K562 (cell line): ENCODE data around the gene PTGER3. TPM values are rescaled to one million over a fixed set of nuclear protein-coding genes. Genes with fewer than 3 reads are reported as not detected.

Source experiments
- ATAC-seq: fragments of 200-7000 bp; cut with Tn5 transposase; 3 replicates; pipeline ENCODE4 v1.9.1; 2020; ENCODE audit warnings: moderate library complexity
- BruUV-seq: library from RNA; stranded (reverse); fragments of 400-500 nt; replicated peaks from 2 replicates; lab custom pipeline; 2021; lab: Mats Ljungman, UMichigan
- CTCF ChIA-PET: fragments of 300-600 bp; formaldehyde crosslinking; extraction: SDS; loops from one replicate; lab custom pipeline; 2021; ENCODE audit warnings: low intra/inter-chr PET ratio; lab: Yijun Ruan, JAX
- POLR2A ChIA-PET: fragments of 300-600, 350-650 bp; sonication (Branson Sonifier 250); formaldehyde crosslinking; extraction: SDS; loops from one replicate; lab custom pipeline; 2021; ENCODE audit warnings: antibody characterized with exemption, inconsistent platforms; lab: Yijun Ruan, JAX
- DNase-seq, 4 experiments: peaks; one replicate each; pipeline versions ENCODE4 v3.0.0 to v3.0.0-alpha.2; 2011 to 2018; ENCODE audit warnings: low spot score in 3 of 4, mixed read lengths in 3 of 4; ENCODE audit errors: extremely low read depth in 1 of 4
- FAIRE-seq: peaks from 2 replicates; lab custom pipeline; 2011; peaks lifted over from hg19 to GRCh38; lab: Jason Lieb, UNC
- H2AFZ ChIP-seq: 2 replicates; pipeline ENCODE4 v1.6.0; 2011; ENCODE audit warnings: low read depth, low read length, control low read depth, inconsistent platforms
- H3K27ac ChIP-seq: fragments of 200-600 bp; 3 replicates; pipeline ENCODE4 v1.8.0; 2011; ENCODE audit warnings: low read depth, mild to moderate bottlenecking, control low read depth, inconsistent platforms, low read length, moderate library complexity, mixed read lengths; ENCODE audit errors: extremely low read depth
- H3K27me3 ChIP-seq, 2 experiments: fragments of 300-600 bp in 1 of 2; 2 replicates in 1 of 2; 3 replicates in 1 of 2; pipeline versions ENCODE4 v1.6.0 to v1.8.0; 2011; ENCODE audit warnings: inconsistent platforms in 2 of 2, low read length in 2 of 2, mild to moderate bottlenecking in 1 of 2, mixed read lengths in 1 of 2, moderate library complexity in 1 of 2; ENCODE audit not compliant: control insufficient read depth in 2 of 2, insufficient read depth in 2 of 2
- H3K36me3 ChIP-seq: fragments of 300-600 bp; 3 replicates; pipeline ENCODE4 v1.8.0; 2011; ENCODE audit warnings: mild to moderate bottlenecking, low read length, inconsistent platforms; ENCODE audit not compliant: control insufficient read depth, insufficient read depth
- H3K4me1 ChIP-seq, 2 experiments: fragments of 200-600 bp in 1 of 2; replicated peaks in 1 of 2; 2 replicates in 1 of 2; 3 replicates in 1 of 2; pipeline versions ENCODE4 v1.5.1 to v1.8.0; 2011; ENCODE audit warnings: inconsistent platforms in 2 of 2, low read length in 2 of 2, mild to moderate bottlenecking in 1 of 2, mixed read lengths in 1 of 2, moderate library complexity in 1 of 2; ENCODE audit not compliant: control insufficient read depth in 2 of 2, insufficient read depth in 2 of 2
- H3K4me2 ChIP-seq: 2 replicates; pipeline ENCODE4 v1.6.1; 2011; ENCODE audit warnings: low read length, control low read depth, inconsistent platforms, mixed read lengths; ENCODE audit not compliant: insufficient read depth
- H3K4me3 ChIP-seq: fragments of 200-600 bp; sonication (generic), shearing (Covaris generic); 2 replicates; pipeline ENCODE4 v1.5.1; 2016; ENCODE audit warnings: control low read depth, inconsistent platforms
- H3K79me2 ChIP-seq: fragments of 200-600 bp; 3 replicates; pipeline ENCODE4 v1.8.0; 2011; ENCODE audit warnings: low read length, inconsistent platforms; ENCODE audit not compliant: control insufficient read depth, insufficient read depth
- H3K9ac ChIP-seq, 2 experiments: 2 replicates each; pipeline versions ENCODE4 v1.6.0 to v1.6.1; 2011; ENCODE audit warnings: low read depth in 2 of 2, low read length in 2 of 2, control low read depth in 1 of 2, inconsistent platforms in 1 of 2, mild to moderate bottlenecking in 1 of 2, mixed read lengths in 1 of 2; ENCODE audit not compliant: insufficient read depth in 1 of 2
- H3K9me1 ChIP-seq: one replicate; pipeline ENCODE4 v1.6.0; 2011; ENCODE audit warnings: inconsistent platforms, mild to moderate bottlenecking, low read length, moderate library complexity; ENCODE audit not compliant: control insufficient read depth, insufficient read depth
- H3K9me3 ChIP-seq: replicated peaks from 2 replicates; pipeline ENCODE4 v1.5.1; 2011; ENCODE audit warnings: low read depth, low read length, inconsistent platforms; ENCODE audit not compliant: control insufficient read depth, insufficient read depth
- H4K20me1 ChIP-seq: replicated peaks from 2 replicates; pipeline ENCODE4 v1.6.1; 2011; ENCODE audit warnings: low read length, inconsistent platforms, mixed read lengths; ENCODE audit not compliant: control insufficient read depth, insufficient read depth
- BCOR ChIP-seq: fragments of 450-650 bp; IDR thresholded peaks from 2 replicates; pipeline ENCODE4 v1.6.1; 2016
- HDAC8 ChIP-seq: fragments of 450-650 bp; IDR thresholded peaks from 2 replicates; pipeline ENCODE4 v1.6.1; 2016; ENCODE audit warnings: mild to moderate bottlenecking, missing genetic modification characterization, moderate library complexity, missing compliant biosample characterization
- NRF1 ChIP-seq, 2 experiments: fragments of 450-650 bp; IDR thresholded peaks in 1 of 2; conservative IDR thresholded peaks in 1 of 2; 2 replicates each; pipeline ENCODE4 v1.6.1; 2014; ENCODE audit warnings: mild to moderate bottlenecking in 2 of 2
- PCBP2 ChIP-seq: fragments of 200-400 bp; formaldehyde crosslinking; IDR thresholded peaks from 2 replicates; pipeline ENCODE4 v1.6.1; 2018; ENCODE audit warnings: low read length, low read depth, mild to moderate bottlenecking, moderate library complexity; ENCODE audit not compliant: poor library complexity, severe bottlenecking
- PHF21A ChIP-seq: fragments of 450-650 bp; IDR thresholded peaks from 2 replicates; pipeline ENCODE4 v1.6.1; 2017; ENCODE audit warnings: low read depth, borderline replicate concordance
- TCFL5 ChIP-seq: fragments of 250-450 bp; sonication (Bioruptor Pico); conservative IDR thresholded peaks from 2 replicates; pipeline ENCODE4 v1.6.1; 2021; ENCODE audit warnings: mild to moderate bottlenecking, moderate library complexity, matching md5 sums
- TEAD2 ChIP-seq: fragments of 450-650 bp; IDR thresholded peaks from 2 replicates; pipeline ENCODE4 v1.6.1; 2016; ENCODE audit warnings: missing genetic modification characterization, control low read depth, missing compliant biosample characterization
- THRAP3 ChIP-seq: fragments of 450-650 bp; IDR thresholded peaks from 2 replicates; pipeline ENCODE4 v1.6.1; 2016; ENCODE audit warnings: mild to moderate bottlenecking, inconsistent platforms, borderline replicate concordance
- ZNF143 ChIP-seq: sonication (generic); formaldehyde crosslinking; IDR thresholded peaks from 2 replicates; pipeline ENCODE4 v1.9.0; 2022; ENCODE audit warnings: mild to moderate bottlenecking, missing genetic modification reagents
- WGBS: fragments of 100-300 bp; shearing (Covaris generic); methylation state at CpG from one replicate; pipeline ENCODE4 v1.1.6; 2016; ENCODE audit warnings: low coverage, mixed read lengths; ENCODE audit not compliant: insufficient coverage; ENCODE audit errors: missing lambda C conversion rate; 5-methylcytosine and 5-hydroxymethylcytosine counted together
- in situ Hi-C: fragments of 300-500 bp; cut with MboI; formaldehyde crosslinking; loops from 4 replicates; pipeline ENCODE4 v1.15.0; 2018; ENCODE audit warnings: inconsistent platforms, mixed read lengths
- intact Hi-C: fragments of 100-400 bp; cut with micrococcal nuclease; formaldehyde crosslinking; loops from 2 replicates; pipeline ENCODE4 v1.14.2; 2022
- polyA plus RNA-seq, 8 experiments: library from polyadenylated mRNA; depleted of rRNA in 4 of 8; stranded (reverse) in 5 of 8; unstranded in 3 of 8; fragments of >200 nt; fragmentation: Nextera tagmentation in 2 of 8; fragmentation: Illumina TruSeq in 1 of 8; extraction: Ambion mirVana in 2 of 8; extraction: Trizol in 1 of 8; gene quantifications; 2 replicates each; pipeline versions ENCODE4 v1.2.1 to v1.2.3, GENCODE V29; 2011 to 2014; ENCODE audit warnings: inconsistent platforms in 1 of 8, missing spikeins in 1 of 8
- total RNA-seq, 7 experiments: library from RNA; depleted of rRNA in 6 of 7; stranded (reverse); fragments of >200 nt in 6 of 7; fragmentation: Illumina TruSeq in 2 of 7; extraction: Trizol in 2 of 7; gene quantifications; 2 replicates each; pipeline versions ENCODE4 v1.2.1 to v1.2.3, GENCODE V29; 2011 to 2021; ENCODE audit warnings: low replicate concordance in 1 of 7
- TF ChIP-seq, protein P1 (sequence below): fragments of 200-800 bp; sonication (Bioruptor generic); IDR thresholded peaks from 2 replicates; pipeline ENCODE4 v1.6.1; 2016; ENCODE audit warnings: missing genetic modification characterization, missing compliant biosample characterization
- TF ChIP-seq, protein P2 (sequence below), 2 experiments: fragments of 200-800 bp in 1 of 2; sonication (Bioruptor generic) in 1 of 2; sonication (generic) in 1 of 2; formaldehyde crosslinking in 1 of 2; IDR thresholded peaks in 1 of 2; conservative IDR thresholded peaks in 1 of 2; 2 replicates each; pipeline versions ENCODE4 v1.5.0 to v1.6.1; 2016 to 2020; ENCODE audit warnings: missing compliant biosample characterization in 1 of 2, missing genetic modification characterization in 1 of 2, missing genetic modification reagents in 1 of 2

PTGER3 gene
- total and polyA plus RNA-seq, 9 of the 15 experiments (the other 6 are each of a cell fraction or from before 2014, with no cell fraction given) = 3.8 to 28.5 (median 14.2) TPM

DNA sequence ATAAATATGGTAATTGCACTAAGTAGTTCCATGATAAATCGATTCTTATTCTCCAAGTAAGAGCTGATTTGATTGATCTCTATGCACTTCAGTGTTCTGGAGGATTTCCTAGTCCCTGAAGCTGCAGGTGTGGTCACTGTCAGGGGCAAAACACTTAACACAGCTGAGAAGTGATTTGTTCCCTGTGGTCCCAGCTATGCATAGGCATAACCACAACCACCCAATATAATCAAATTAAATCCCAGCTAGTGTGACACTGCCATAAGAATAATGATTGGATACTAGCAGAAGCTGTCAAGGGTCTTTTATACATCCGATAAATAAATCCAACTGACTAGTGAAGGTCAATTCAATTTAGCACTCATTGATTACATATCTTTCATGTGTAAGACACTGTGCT is 60.1 kb downstream of the PTGER3 start:
- no peak overlapping the region for H3K4me2 ChIP-seq
- no peak overlapping the region for H2AFZ ChIP-seq
- no peaks in the 10 kb centered on the region; the same call in 2 of the 3 replicates for H3K79me2 ChIP-seq
- TF ChIP-seq HDAC8 (tag) (no peak), PCBP2 (no peak), THRAP3 (no peak), PHF21A (no peak), ZNF143 (CRISPR knock-in tag) (no peak), TEAD2 (tag) (no peak), TCFL5 (CRISPR knock-in tag) (no peak), BCOR (no peak), NRF1 (conservative IDR thresholded peaks at IDR 0.05 in 1 of 2, IDR thresholded peaks at IDR 0.05 in 1 of 2) (no peak)
- TF ChIP-seq, protein P1, sequence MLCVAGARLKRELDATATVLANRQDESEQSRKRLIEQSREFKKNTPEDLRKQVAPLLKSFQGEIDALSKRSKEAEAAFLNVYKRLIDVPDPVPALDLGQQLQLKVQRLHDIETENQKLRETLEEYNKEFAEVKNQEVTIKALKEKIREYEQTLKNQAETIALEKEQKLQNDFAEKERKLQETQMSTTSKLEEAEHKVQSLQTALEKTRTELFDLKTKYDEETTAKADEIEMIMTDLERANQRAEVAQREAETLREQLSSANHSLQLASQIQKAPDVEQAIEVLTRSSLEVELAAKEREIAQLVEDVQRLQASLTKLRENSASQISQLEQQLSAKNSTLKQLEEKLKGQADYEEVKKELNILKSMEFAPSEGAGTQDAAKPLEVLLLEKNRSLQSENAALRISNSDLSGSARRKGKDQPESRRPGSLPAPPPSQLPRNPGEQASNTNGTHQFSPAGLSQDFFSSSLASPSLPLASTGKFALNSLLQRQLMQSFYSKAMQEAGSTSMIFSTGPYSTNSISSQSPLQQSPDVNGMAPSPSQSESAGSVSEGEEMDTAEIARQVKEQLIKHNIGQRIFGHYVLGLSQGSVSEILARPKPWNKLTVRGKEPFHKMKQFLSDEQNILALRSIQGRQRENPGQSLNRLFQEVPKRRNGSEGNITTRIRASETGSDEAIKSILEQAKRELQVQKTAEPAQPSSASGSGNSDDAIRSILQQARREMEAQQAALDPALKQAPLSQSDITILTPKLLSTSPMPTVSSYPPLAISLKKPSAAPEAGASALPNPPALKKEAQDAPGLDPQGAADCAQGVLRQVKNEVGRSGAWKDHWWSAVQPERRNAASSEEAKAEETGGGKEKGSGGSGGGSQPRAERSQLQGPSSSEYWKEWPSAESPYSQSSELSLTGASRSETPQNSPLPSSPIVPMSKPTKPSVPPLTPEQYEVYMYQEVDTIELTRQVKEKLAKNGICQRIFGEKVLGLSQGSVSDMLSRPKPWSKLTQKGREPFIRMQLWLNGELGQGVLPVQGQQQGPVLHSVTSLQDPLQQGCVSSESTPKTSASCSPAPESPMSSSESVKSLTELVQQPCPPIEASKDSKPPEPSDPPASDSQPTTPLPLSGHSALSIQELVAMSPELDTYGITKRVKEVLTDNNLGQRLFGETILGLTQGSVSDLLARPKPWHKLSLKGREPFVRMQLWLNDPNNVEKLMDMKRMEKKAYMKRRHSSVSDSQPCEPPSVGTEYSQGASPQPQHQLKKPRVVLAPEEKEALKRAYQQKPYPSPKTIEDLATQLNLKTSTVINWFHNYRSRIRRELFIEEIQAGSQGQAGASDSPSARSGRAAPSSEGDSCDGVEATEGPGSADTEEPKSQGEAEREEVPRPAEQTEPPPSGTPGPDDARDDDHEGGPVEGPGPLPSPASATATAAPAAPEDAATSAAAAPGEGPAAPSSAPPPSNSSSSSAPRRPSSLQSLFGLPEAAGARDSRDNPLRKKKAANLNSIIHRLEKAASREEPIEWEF = no peak
- TF ChIP-seq, protein P2, sequence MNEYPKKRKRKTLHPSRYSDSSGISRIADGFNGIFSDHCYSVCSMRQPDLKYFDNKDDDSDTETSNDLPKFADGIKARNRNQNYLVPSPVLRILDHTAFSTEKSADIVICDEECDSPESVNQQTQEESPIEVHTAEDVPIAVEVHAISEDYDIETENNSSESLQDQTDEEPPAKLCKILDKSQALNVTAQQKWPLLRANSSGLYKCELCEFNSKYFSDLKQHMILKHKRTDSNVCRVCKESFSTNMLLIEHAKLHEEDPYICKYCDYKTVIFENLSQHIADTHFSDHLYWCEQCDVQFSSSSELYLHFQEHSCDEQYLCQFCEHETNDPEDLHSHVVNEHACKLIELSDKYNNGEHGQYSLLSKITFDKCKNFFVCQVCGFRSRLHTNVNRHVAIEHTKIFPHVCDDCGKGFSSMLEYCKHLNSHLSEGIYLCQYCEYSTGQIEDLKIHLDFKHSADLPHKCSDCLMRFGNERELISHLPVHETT (CRISPR knock-in tag; conservative IDR thresholded peaks at IDR 0.05 in 1 of 2, IDR thresholded peaks at IDR 0.05 in 1 of 2) = no peak
- H3K9ac ChIP-seq = no peak overlapping the region
- H3K27me3 ChIP-seq = no peaks in the 10 kb centered on the region
- FAIRE-seq (no peak), ATAC-seq (no peak), DNase-seq (no peak)
- BruUV-seq = no TSS peak
- peaks cover 0 to 4% of the 10 kb centered on the region in 2 experiments; a peak in 1 of 5 replicates for H3K4me1 ChIP-seq
- H4K20me1 ChIP-seq = no peaks in the 10 kb centered on the region
- no peaks in the 10 kb centered on the region for H3K36me3 ChIP-seq
- H3K4me3 ChIP-seq = no peak overlapping the region
- intact Hi-C loops = no loop called here
- in situ Hi-C loops = no loop called here
- 65% methylated on average over 2 of the region's 2 CpGs for WGBS
- no peaks in the 10 kb centered on the region for H3K9me3 ChIP-seq
- CTCF ChIA-PET = no interaction called here
- H3K9me1 ChIP-seq = no peaks in the 10 kb centered on the region
- POLR2A ChIA-PET = interaction anchor here (1.9 kb wide), 1 partner anchor 13 kb away, joined by 7 read pairs; no protein-coding TSS in a partner anchor
- H3K27ac ChIP-seq = no peak overlapping the region
